Erythroblast (primary cell): ENCODE data around the gene CD47.

Source experiments
- GATA1 ChIP-seq: IDR thresholded peaks from 2 replicates; pipeline ENCODE4 v1.6.1; 2011; ENCODE audit warnings: low read depth, mild to moderate bottlenecking, control low read depth, low read length, moderate library complexity
- POLR2A ChIP-seq: IDR thresholded peaks from 2 replicates; pipeline ENCODE4 v1.6.1; 2011; ENCODE audit warnings: mild to moderate bottlenecking, low read length

- TF ChIP-seq POLR2A (no peak), GATA1 (no peak)
Measured at GRCh38 chr3:108037770-108038169, 53.1 kb downstream of the CD47 start.
